Measurements from ENCODE around the gene B4GALT3.
A peak's percentile ranks its signal among the peaks of the same experiment; 100 is the strongest.

DNA sequence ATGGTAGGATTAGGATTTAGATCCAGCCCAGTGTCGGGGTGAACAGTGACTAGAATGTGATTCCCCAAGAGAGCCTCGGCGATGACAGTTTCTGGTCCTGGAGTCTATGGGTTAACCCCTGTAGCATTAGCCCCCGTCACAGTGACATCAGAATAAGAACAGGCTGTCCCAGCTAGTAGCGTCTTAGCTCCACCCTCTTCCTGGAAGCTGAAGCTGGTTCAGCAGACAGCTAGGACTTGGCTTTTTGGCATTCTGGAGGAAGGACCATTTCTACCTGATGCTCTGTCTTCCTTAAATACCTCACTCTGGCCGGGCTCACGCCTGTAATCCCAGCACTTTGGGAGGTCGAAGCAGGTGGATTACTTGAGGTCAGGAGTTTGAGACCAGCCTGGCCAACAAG, 29.9 kb upstream of the B4GALT3 start:
- TF ChIP-seq POLR2A (IDR thresholded peaks at IDR 0.05), result peak in 2 of 4 donors; percentile 55 to 57
- TF ChIP-seq, protein P1, sequence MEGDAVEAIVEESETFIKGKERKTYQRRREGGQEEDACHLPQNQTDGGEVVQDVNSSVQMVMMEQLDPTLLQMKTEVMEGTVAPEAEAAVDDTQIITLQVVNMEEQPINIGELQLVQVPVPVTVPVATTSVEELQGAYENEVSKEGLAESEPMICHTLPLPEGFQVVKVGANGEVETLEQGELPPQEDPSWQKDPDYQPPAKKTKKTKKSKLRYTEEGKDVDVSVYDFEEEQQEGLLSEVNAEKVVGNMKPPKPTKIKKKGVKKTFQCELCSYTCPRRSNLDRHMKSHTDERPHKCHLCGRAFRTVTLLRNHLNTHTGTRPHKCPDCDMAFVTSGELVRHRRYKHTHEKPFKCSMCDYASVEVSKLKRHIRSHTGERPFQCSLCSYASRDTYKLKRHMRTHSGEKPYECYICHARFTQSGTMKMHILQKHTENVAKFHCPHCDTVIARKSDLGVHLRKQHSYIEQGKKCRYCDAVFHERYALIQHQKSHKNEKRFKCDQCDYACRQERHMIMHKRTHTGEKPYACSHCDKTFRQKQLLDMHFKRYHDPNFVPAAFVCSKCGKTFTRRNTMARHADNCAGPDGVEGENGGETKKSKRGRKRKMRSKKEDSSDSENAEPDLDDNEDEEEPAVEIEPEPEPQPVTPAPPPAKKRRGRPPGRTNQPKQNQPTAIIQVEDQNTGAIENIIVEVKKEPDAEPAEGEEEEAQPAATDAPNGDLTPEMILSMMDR (IDR thresholded peaks at IDR 0.05), result no peak
- peak; percentile 92 to 99 (median 97) for TF ChIP-seq EP300 (IDR thresholded peaks at IDR 0.05)
- TF ChIP-seq POLR2AphosphoS5 (IDR thresholded peaks at IDR 0.05), result peak; percentile 85 to 94

Data from upper lobe of left lung (tissue), 4 donors.